GM23338 (cell line): ENCODE results near the gene DPPA4. TPM values are rescaled to one million over a fixed set of nuclear protein-coding genes. Genes with fewer than 3 reads are reported as not detected.

ENCODE experiments used
- ATAC-seq: fragments of 200-7000 bp; cut with Tn5 transposase; 3 replicates; pipeline ENCODE4 v1.9.1; 2020
- DNase-seq: peaks from one replicate; pipeline ENCODE4 v3.0.0-alpha.2; 2015; ENCODE audit warnings: low spot score
- H2AFZ ChIP-seq: fragments of 200-600 bp; sonication (generic); 2 replicates; pipeline ENCODE4 v1.8.0; 2016; ENCODE audit warnings: antibody characterized with exemption, mild to moderate bottlenecking, moderate library complexity
- H3F3A ChIP-seq: fragments of 200-600 bp; sonication (generic); replicated peaks from 2 replicates; pipeline ENCODE4 v1.8.0; 2017; ENCODE audit warnings: antibody characterized with exemption, mixed run types, low read depth
- H3K27ac ChIP-seq: fragments of 200-600 bp; sonication (generic); 2 replicates; pipeline ENCODE4 v1.6.1; 2016; ENCODE audit warnings: low read depth
- H3K27me3 ChIP-seq: fragments of 200-600 bp; sonication (generic); 2 replicates; pipeline ENCODE4 v1.8.0; 2016; ENCODE audit warnings: mild to moderate bottlenecking, mixed run types, moderate library complexity; ENCODE audit not compliant: insufficient read depth
- H3K36me3 ChIP-seq: fragments of 200-600 bp; sonication (generic); 2 replicates; pipeline ENCODE4 v1.8.0; 2016; ENCODE audit warnings: mild to moderate bottlenecking; ENCODE audit not compliant: insufficient read depth
- H3K4me1 ChIP-seq: fragments of 200-600 bp; sonication (generic); 2 replicates; pipeline ENCODE4 v1.8.0; 2016; ENCODE audit warnings: mild to moderate bottlenecking, moderate library complexity; ENCODE audit not compliant: insufficient read depth
- H3K4me2 ChIP-seq: fragments of 200-600 bp; sonication (generic); 2 replicates; pipeline ENCODE4 v1.7.1; 2017; ENCODE audit warnings: mixed run types
- H3K4me3 ChIP-seq: fragments of 200-600 bp; sonication (generic); 2 replicates; pipeline ENCODE4 v1.6.1; 2016; ENCODE audit warnings: mixed run types
- H3K79me2 ChIP-seq: fragments of 200-600 bp; sonication (generic); replicated peaks from 2 replicates; pipeline ENCODE4 v1.8.0; 2017; ENCODE audit warnings: mild to moderate bottlenecking; ENCODE audit not compliant: insufficient read depth
- H3K9me2 ChIP-seq: fragments of 200-600 bp; sonication (generic); 2 replicates; pipeline ENCODE4 v1.8.0; 2017; ENCODE audit not compliant: insufficient read depth
- H4K20me1 ChIP-seq: fragments of 200-600 bp; sonication (generic); replicated peaks from 2 replicates; pipeline ENCODE4 v1.8.0; 2017; ENCODE audit warnings: mild to moderate bottlenecking; ENCODE audit not compliant: insufficient read depth
- H3K27ac Mint-ChIP-seq: 2 replicates; pipeline ENCODE4 v1.8.0; 2020; ENCODE audit warnings: inconsistent platforms, mild to moderate bottlenecking, moderate library complexity, mixed read lengths
- H3K27me3 Mint-ChIP-seq: 3 replicates; pipeline ENCODE4 v1.8.0; 2022; ENCODE audit warnings: low read depth, mild to moderate bottlenecking, moderate library complexity, mixed read lengths, inconsistent platforms; ENCODE audit not compliant: insufficient read depth, poor library complexity
- H3K36me3 Mint-ChIP-seq: 3 replicates; pipeline ENCODE4 v1.8.0; 2021; ENCODE audit warnings: low read depth, mild to moderate bottlenecking, inconsistent platforms, moderate library complexity, mixed read lengths
- H3K4me1 Mint-ChIP-seq: 3 replicates; pipeline ENCODE4 v1.8.0; 2020; ENCODE audit warnings: mild to moderate bottlenecking, inconsistent platforms, mixed read lengths
- H3K4me3 Mint-ChIP-seq: 3 replicates; pipeline ENCODE4 v1.8.0; 2021; ENCODE audit warnings: moderate library complexity, mild to moderate bottlenecking, inconsistent platforms, mixed read lengths
- H3K9me3 Mint-ChIP-seq: 3 replicates; pipeline ENCODE4 v1.8.0; 2020; ENCODE audit warnings: moderate library complexity, mild to moderate bottlenecking, inconsistent platforms, mixed read lengths
- CREB1 ChIP-seq: fragments of 250-450 bp; sonication (Bioruptor Pico); IDR thresholded peaks from 2 replicates; pipeline ENCODE4 v1.5.0; 2020; ENCODE audit warnings: low read depth, mild to moderate bottlenecking, moderate library complexity
- ETS1 ChIP-seq: IDR thresholded peaks from 2 replicates; pipeline ENCODE4 v1.6.1; 2016; ENCODE audit warnings: antibody characterized with exemption
- JUNB ChIP-seq: IDR thresholded peaks from one replicate; pipeline ENCODE4 v1.6.1; 2016; ENCODE audit warnings: antibody characterized with exemption; ENCODE audit not compliant: unreplicated experiment
- NANOG ChIP-seq: IDR thresholded peaks from 2 replicates; pipeline ENCODE4 v1.6.1; 2016; ENCODE audit warnings: antibody characterized with exemption, borderline replicate concordance
- REST ChIP-seq: IDR thresholded peaks from one replicate; pipeline ENCODE4 v1.6.1; 2018; ENCODE audit warnings: antibody characterized with exemption; ENCODE audit not compliant: unreplicated experiment
- STAT1 ChIP-seq: IDR thresholded peaks from one replicate; pipeline ENCODE4 v1.6.1; 2016; ENCODE audit warnings: antibody characterized with exemption; ENCODE audit not compliant: unreplicated experiment
- ZNF114 ChIP-seq: fragments of 250-450 bp; sonication (Bioruptor Pico); IDR thresholded peaks from 2 replicates; pipeline ENCODE4 v1.5.0; 2020; ENCODE audit warnings: mild to moderate bottlenecking, moderate library complexity
- ZNF462 ChIP-seq: fragments of 250-450 bp; sonication (Bioruptor Pico); IDR thresholded peaks from 2 replicates; pipeline ENCODE4 v1.5.0; 2020; ENCODE audit warnings: mild to moderate bottlenecking, moderate library complexity
- polyA plus RNA-seq: library from polyadenylated mRNA; unstranded; fragments of >200 nt; fragmentation: Nextera tagmentation; extraction: Ambion mirVana; gene quantifications from 2 replicates; pipeline ENCODE4 v1.2.1, GENCODE V29; 2016
- total RNA-seq: library from RNA; depleted of rRNA; stranded (reverse); fragments of >200 nt; shearing (Covaris generic); gene quantifications from 2 replicates; pipeline ENCODE4 v1.2.3, GENCODE V29; 2014
- TF ChIP-seq, protein P1 (sequence below), 2 experiments: fragments of 200-600 bp in 1 of 2; sonication (generic) in 1 of 2; conservative IDR thresholded peaks; 2 replicates each; pipeline versions ENCODE4 v1.5.1 to v1.6.1; 2016 to 2017; ENCODE audit warnings: antibody characterized with exemption in 2 of 2, low read depth in 2 of 2, mild to moderate bottlenecking in 2 of 2, moderate library complexity in 1 of 2

DPPA4 gene
- total and polyA plus RNA-seq, 2 experiments from 2014 or later, result 546 to 878 TPM

DNA sequence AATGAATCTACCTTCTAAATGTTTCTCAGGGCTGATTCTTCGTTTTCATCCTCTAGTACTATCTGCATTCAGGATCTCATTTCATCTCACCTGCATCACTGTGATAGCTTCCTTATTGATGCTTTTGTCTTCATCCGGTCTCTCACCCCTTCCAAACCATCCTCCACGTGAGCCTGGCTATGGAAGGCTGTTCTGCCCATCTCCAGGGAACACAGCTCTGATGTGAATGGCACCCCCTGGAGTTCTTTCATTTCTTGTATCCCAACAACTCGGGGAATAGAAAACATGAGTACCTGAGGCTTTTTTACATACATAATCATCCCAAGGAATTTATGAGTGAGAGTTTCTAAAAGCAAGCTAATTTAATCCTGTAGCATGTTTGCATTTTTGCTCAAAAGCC, 8.8 kb upstream of the DPPA4 start:
- H3K4me3 Mint-ChIP-seq, result no peak overlapping the region
- H3K9me2 ChIP-seq, result no peaks in the 10 kb centered on the region
- H3K4me3 ChIP-seq, result no peak overlapping the region
- H3K27ac ChIP-seq, result peak overlapping the region; percentile 64
- H3K36me3 ChIP-seq, result peaks cover 10% of the 10 kb centered on the region; the same call in 1 of the 2 replicates
- peaks cover 3% of the 10 kb centered on the region; the same call in 1 of the 3 replicates for H3K9me3 Mint-ChIP-seq
- peaks cover 35% of the 10 kb centered on the region for H3K4me1 ChIP-seq
- H2AFZ ChIP-seq, result no peak overlapping the region
- H4K20me1 ChIP-seq, result no peaks in the 10 kb centered on the region
- ATAC-seq (peak; percentile 84), DNase-seq (peak; percentile 55)
- no peaks in the 10 kb centered on the region; the same call in 1 of the 2 replicates for H3F3A ChIP-seq
- peaks cover 32% of the 10 kb centered on the region for H3K4me1 Mint-ChIP-seq
- H3K27me3 ChIP-seq, result no peaks in the 10 kb centered on the region
- peaks cover 76% of the 10 kb centered on the region for H3K36me3 Mint-ChIP-seq
- no peak for TF ChIP-seq JUNB
- no peak for TF ChIP-seq ETS1
- TF ChIP-seq ZNF462 (CRISPR knock-in tag), result no peak
- TF ChIP-seq NANOG, result no peak
- TF ChIP-seq STAT1, result no peak
- no peak for TF ChIP-seq CREB1 (CRISPR knock-in tag)
- TF ChIP-seq ZNF114 (CRISPR knock-in tag), result no peak
- TF ChIP-seq, protein P1, sequence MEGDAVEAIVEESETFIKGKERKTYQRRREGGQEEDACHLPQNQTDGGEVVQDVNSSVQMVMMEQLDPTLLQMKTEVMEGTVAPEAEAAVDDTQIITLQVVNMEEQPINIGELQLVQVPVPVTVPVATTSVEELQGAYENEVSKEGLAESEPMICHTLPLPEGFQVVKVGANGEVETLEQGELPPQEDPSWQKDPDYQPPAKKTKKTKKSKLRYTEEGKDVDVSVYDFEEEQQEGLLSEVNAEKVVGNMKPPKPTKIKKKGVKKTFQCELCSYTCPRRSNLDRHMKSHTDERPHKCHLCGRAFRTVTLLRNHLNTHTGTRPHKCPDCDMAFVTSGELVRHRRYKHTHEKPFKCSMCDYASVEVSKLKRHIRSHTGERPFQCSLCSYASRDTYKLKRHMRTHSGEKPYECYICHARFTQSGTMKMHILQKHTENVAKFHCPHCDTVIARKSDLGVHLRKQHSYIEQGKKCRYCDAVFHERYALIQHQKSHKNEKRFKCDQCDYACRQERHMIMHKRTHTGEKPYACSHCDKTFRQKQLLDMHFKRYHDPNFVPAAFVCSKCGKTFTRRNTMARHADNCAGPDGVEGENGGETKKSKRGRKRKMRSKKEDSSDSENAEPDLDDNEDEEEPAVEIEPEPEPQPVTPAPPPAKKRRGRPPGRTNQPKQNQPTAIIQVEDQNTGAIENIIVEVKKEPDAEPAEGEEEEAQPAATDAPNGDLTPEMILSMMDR (conservative IDR thresholded peaks at IDR 0.05; ENCODE audit: low read depth in 2 of 2), result peak in 1 of 2 experiments; percentile 19; a peak in 2 of 4 replicates
- TF ChIP-seq REST, result no peak
- H3K79me2 ChIP-seq, result peaks cover 62% of the 10 kb centered on the region
- no peak overlapping the region for H3K27ac Mint-ChIP-seq
- peaks cover 4% of the 10 kb centered on the region for H3K27me3 Mint-ChIP-seq
- H3K4me2 ChIP-seq, result no peak overlapping the region
